HG03039 (cell line): Measurements from ENCODE around the gene BAMBI.

Experiments used
- ATAC-seq: cut with Tn5 transposase; IDR thresholded peaks from one replicate; pipeline ENCODE4 v1.9.1; 2021; ENCODE audit warnings: mild to moderate bottlenecking, moderate library complexity; ENCODE audit not compliant: unreplicated experiment

The BAMBI gene

GRCh38 chr10:28674782-28675181 is 2.5 kb upstream of the BAMBI start:
- ATAC-seq, result no peak

GRCh38 chr10:28676326-28676967 is 874 bp upstream of the BAMBI start:
- no peak for ATAC-seq

- ATAC-seq, result no peak
Observed at GRCh38 chr10:28677888-28678686, 766 bp downstream of the BAMBI start.

DNA sequence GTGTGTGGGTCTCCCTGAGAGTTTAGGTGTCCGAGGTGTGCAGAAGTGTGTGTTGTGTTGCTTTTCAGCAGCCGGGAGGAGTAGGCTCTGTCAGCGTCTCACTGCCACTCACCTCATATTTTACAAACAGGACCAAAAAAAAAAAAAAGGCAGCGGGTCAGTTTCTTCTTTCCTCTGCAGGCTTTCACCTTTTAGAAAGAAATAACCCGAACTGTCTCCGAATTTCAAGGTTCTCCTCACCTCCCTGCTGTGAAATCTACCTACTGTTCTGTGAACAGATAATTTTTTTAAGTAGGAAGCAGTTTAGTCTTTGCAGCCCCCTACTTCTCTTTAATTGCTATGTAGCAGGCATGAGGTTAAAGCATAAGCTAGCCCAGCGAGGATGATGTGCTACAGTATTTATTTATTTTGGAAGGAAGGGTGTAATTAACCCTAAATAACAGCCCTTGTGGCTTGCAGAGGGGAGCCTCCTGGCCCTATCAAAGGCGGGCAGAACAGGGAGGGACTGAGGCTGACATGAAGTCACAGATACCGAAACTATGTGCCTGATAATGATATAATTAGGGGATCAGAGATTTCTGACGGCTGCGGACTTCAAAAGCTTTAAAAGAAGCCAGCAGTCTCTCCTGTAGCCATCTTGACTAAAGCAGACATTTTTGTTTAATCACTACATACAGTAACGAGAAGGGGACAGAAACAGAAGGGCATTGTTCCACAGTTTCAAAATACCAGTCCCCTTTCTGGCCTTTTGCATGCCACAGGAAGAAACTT is 1.6 kb downstream of the BAMBI start:
- ATAC-seq, result no peak

DNA sequence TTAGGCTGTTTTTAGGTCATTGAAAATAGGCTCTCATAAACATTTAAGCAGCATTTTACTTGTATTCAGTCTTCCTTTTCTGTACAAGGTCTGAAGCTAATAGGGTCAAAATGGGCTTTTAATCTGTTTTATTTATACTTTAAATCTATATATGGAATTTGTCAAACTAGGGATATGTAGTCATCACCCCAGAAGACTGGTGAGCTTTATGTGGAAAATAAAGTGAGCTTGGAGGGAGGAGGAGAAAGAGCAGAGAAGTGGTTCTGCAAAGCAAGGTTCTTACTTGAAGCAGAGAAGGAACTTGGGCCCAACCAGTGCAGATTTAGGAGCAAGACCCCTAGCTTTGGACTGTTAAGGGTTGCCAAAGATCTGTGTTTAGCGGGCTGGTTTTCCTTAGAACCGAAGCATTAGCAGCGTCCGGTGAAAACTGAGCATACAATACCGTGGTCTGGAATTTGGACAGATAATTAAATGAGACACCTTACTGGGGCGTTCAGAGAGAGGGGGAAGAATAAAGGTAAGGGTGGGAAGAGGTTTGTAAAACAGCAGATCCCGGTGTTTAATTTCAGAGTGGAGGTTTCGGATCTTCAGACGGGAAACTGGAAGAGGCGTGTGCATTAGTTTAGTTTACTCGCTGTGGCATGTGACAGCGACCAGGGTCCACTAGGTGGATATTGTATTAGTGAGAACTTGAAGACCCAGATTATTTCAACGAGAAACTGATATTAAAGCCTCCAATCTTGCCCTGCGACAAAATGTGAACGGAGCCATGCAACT is 2.4 kb downstream of the BAMBI start:
- no peak for ATAC-seq

DNA sequence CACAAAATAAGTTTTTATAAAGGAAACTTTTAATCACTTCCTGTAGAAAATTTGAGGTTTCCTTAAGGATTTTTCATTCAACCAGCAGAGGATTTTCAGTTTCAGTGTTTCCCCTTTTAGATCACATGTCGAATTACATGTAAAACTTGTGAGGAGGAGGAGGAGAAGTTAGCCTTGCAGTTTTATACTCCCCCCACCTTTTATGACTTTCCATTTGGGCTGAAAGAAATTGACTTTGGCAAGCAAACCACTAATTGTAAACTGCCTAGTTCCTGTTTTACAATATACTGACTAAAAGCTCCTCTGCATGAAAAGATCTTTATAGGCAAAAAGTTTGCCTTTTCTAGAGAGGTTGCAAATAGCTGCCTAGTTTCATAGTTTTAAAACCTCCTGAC is 3.0 kb downstream of the BAMBI start:
- ATAC-seq, result no peak

DNA sequence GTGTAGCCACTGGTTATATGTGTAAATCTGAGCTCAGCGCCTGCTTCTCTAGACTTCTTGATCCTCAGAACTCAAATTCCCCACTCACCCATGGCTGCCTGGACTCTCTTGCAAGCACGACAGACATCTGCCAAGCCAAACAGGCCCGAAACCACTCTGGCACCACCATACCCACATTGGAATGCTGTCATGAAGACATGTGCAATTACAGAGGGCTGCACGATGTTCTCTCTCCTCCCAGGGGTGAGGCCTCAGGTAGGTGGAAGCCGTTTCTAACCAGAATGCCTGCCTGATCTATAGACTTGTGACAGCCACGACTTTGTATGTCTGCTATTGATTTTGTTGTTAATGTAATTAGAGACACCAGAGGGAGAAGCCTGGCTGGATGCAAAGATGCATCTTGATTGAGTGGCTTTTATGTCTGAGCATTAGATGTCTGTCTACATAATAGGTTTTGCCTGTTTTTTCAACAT is 4.0 kb downstream of the BAMBI start:
- ATAC-seq, result no peak

GRCh38 chr10:28681928-28682750 is 4.8 kb downstream of the BAMBI start:
- ATAC-seq, result no peak

GRCh38 chr10:28684157-28684985 is 7.0 kb downstream of the BAMBI start:
- no peak for ATAC-seq

GRCh38 chr10:28684986-28685580 is 7.8 kb downstream of the BAMBI start:
- ATAC-seq, result no peak

GRCh38 chr10:28685717-28686116 is 8.4 kb downstream of the BAMBI start:
- no peak for ATAC-seq

DNA sequence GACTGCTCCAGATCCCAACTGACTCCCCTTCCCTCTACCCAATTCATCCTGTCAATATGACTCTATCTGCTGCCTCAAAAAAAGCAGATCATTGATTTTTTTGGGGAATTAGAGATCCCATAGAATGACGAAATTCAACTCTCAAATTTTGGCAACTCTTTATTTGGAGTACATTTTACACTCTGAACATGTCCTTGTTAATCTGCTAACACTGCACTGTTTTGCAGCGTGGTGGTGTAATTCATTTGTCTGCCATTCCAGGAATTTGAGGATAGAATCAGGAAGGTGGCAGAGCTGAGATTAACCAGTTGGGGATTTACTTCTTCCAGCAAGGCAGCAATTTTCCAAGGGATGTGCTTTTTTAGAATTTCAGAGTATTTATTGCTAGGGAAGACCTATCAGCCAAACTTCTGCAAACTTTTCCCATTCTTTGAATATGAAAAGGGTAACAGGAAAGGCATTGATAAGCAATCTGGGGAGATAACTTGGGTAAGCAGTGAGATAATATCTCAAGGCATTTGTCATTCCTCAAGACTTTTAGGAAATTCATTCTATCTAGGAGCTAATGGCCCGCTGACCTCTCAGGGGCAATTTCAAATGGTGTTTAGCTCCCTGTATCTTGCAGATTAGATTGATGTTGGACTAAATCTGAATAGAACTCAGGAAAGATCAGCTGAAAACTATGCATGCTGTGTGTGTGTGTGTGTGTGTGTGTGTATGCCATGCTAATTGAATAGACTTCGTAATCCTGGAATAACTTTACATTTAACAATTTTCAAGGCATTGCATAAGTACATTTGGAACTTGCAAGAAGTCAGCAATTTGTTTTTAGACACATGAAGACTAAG is 9.7 kb downstream of the BAMBI start:
- ATAC-seq, result no peak

GRCh38 chr10:28687683-28688001 is 10.3 kb downstream of the BAMBI start:
- no peak for ATAC-seq

DNA sequence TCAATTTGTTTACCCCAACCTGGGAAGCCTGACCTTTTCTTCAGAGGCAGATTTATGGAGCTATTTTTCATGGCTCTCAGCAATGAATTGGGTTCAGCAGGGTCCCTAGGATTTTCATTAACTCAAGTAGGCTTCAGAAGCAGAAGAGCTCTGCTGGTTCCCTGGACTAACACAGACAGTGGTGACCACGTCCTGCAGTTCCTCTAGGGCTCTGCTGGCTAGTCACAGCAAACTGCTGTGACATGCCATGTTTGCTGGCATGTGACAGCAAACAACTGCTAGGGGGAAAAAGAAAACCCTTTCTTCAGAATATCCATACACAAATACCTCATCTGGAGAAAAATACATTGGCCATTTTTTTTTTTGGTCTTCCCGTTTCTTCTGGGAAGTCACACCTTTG is 13.2 kb downstream of the BAMBI start:
- no peak for ATAC-seq

DNA sequence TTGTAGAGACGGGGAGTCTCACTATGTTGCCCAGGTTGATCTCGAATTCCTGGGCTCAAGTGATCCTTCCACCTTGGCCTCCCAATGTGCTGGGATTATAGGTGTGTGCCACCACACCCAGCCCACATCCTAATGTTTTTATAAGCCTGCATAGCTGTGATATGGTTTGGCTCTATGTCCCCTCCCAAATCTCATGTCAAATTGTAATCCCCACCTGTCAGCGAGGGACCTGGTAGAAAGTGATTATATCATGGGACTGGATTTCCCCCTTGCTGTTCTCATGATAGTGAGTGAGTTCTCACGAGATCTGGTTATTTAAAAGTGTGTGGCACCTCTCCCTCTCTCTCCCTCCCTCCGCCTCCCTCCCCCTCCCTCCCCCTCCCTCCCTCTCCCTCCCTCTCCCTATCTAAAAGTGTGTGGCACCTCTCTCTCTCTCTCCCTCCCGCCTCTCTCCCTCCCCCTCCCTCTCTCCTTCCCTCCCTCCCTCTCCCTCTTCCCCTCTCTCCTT is 13.9 kb downstream of the BAMBI start:
- ATAC-seq, result no peak

DNA sequence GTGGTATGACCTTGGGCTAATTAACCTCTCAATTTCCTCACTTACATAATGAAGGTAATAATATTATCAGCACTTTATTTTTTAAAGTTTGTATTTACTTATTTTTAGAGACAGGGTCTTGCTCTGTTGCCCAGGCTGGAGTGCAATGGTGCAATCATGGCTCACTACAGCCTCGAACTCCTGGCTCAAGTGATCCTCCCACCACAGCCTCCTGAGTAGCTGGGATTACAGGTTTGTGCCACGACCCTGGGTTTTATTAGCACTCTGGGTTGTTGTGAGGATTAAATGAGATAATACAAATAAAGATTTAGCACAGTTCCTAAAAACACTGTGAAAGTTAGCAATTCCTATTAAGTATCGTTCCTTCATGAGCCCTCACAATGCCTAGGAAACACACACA is 14.7 kb downstream of the BAMBI start:
- no peak for ATAC-seq

DNA sequence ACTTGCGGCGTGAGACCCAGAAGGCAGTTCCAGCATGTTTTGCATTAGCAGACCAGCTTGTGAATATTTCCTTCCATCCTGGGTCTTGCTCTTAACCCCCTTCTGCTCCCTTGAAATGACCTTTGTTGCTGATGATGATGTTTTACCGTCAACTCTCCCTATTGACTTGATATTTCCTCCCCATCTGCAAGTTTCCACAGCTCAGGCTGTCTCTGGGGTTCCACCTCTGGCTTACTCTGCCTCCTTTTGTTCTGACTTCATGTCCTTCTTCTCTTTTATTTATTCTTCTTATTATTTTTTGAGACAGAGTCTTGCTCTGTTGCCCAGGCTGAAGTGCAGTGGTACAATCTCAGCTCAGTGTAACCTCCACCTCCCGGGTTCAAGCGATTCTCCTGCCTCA is 17.2 kb downstream of the BAMBI start:
- ATAC-seq, result no peak

DNA sequence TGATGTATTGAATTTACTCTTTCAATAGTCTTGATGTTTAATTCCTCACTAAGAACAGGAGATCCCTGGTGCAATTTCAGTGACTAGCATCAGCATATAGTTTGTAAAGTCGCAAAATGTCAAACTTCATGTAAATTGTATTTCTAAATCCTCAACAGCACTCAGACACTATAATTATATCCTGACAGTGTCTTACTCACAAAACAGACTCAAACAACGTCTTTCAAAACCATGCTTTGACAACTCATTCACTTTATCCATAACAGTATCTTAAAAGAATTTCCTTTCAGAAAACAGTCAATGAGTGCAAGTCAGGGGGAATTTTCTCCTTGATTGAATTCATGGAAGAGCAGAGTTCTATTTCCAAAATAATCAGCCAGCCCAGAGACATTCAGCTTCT is 20.8 kb downstream of the BAMBI start:
- no peak for ATAC-seq
